Daoy (cell line): ENCODE measurements around the gene NDUFV1. TPM values are rescaled to one million over a fixed set of nuclear protein-coding genes. Genes with fewer than 3 reads are reported as not detected.
"Not testable (repeated sequence)": the region's sequence is repeated elsewhere in the genome, so short reads cannot be mapped to it uniquely, and the experiment has no call there.

Experiments used
- DNase-seq: peaks from one replicate; pipeline ENCODE4 v3.0.0-alpha.2; 2015; ENCODE audit warnings: low read depth
- total RNA-seq: library from RNA; depleted of rRNA; stranded (reverse); fragments of >200 nt; shearing (Covaris generic); gene quantifications from 2 replicates; pipeline ENCODE4 v1.2.3, GENCODE V29; 2014

NDUFV1 gene
- total RNA-seq, 1 experiment from 2014 or later, result 229 TPM

DNA sequence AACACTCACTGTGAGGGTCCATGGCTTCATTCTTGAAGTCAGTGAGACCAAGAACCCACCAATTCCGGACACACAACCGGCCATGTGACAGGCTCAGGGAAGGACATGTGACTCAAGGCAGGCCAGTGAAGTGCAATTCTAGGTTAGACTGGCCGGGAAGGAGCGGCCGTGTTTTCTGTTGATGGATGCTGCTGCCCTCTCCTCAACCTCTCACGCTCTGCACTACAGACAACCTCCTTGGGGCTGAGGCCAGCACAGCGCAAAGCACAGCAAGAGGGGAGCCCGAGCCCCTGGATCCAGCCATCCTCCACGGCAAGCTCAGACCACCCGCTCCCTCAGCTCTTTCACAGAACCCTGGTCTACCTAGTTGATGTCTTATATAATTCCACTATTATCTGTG, 20.2 kb downstream of the NDUFV1 start:
- no peak for DNase-seq

DNA sequence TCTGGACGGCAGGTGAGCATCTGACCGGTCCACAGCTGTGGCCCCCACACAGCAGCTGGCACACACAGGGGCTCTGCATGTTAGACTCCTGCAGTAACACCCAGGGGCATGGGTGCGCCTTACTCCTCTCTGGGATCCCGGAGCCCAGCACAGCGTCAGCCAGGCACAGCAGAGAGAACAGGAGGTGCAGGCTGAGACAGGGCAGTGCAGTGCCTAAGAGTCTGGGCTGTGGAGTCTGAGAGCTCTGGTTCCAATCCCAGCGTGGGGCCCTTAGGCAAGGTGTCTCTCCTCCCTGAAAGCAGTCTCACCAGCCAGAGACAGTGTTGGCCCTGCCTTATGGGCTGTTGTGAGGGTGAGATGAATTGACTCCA, 20.7 kb downstream of the NDUFV1 start:
- no peak for DNase-seq

DNA sequence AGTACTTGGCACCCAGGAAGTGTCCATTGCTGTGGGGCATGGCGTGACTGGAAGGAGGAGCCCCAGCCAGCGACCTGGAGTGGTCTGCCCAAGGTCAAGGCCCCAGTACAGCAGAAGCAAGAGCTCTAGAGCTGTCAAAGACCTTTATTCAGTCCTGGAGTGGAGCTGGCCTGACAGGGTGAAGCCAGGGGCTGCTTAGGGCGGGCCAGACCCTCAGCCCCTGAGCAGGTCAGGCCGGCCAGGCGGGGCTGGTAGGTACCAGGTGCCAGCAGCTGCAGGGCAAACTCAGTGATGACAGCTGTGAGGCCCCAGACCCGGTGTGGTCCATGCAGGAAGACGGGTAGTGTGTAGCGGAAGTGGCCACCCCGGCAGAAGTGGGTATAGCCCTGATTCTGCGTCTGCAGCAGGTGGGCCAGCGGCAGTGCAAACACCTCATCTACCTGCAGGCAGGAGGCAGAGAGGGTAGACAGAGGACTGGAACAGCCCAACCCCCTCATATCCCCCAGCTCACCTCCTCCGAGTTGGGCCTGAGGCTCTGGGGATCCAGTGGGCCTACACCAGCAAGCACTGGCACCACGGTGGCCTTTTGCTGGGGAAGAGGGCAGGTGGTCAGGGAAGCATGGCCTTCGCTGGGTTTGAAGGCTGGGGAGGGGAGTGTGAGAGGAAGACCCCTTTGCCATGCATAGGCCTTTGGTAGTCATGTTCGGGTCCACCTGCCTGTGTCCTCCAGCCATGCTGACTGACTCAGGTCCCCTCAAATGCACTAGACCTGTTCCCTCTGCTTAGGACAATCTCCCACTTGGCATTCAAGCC, 21.3 kb downstream of the NDUFV1 start:
- DNase-seq, result no peak

DNA sequence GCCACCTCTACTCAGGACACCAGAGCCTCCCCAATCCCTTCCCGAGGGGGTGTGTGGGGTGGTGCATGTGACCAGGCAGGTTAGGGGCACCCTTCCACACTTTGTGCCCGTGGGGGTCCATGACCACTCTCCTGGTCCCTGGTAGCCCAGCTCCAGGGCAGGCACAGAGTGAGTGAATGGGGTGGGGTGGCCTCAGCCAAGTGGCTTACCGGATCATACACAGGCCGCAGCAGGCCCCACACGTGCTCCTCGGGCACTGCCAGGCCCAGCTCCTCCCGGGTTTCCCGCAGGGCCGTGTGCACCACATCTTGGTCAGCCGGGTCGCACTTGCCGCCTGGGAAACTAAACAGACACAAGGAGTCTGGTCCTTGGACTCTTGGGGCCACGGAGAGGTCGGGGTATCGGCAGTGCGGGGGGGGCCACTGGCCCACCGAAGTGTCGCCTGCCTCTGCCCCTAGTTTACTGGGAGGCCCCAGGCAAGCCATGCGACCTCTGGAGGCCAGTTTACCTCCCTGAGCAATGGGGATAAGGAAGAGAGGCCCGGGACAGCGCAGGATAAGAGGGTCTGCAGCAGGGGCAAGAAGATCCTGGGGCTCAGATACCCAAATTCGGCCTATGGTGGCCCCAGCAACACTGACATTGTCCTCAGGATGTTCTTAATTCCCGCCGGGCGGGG, 22.1 kb downstream of the NDUFV1 start:
- DNase-seq, result no peak

DNA sequence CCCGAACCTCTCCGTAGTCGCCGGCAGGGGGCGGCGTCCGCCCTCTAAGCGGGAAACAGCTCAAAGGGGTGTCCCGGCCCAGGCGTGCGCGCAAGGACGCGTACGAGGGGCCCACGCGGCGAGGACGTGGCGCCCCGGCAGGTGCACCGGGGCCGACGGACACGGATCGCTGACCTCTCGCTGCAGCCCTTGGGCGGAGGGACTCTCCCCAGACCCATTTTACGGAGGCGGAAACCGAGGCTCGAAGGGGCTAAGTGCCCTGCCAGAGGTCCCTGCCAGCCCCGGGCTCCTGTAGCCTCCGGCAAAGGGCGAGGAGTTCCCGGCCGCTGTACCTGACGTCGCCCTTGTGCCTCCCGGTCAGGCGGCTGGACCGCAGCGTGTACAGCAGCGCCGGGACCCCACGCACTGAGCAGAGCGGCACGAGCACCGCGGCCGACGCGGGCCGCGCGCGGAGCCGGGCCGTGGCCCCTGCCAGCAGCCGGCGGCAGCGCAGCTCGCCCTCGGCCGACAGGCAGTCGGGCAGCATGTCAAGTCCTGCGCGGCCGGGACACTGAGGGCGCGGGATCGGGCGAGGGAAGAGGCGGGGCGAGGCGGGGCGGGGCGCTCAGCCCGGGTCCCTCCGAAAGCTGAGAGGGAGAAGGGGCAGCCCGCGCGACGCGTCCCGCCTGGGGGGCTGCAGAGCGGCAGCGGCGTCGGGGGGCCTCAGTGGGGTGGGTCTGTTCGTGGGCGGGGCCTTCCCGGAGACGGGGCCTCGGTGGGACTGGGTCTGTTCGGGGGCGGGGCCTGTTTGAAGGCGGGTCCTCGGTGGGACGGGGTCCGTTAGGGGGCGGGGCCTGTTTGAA, 22.9 kb downstream of the NDUFV1 start, which contains the start of gene NUDT8:
TSS of gene NUDT8 (minus strand) at position 552 of the 842 bp plus-strand sequence. CDS start at position 526, 26 bp downstream.
- peak; percentile 83 for DNase-seq

DNA sequence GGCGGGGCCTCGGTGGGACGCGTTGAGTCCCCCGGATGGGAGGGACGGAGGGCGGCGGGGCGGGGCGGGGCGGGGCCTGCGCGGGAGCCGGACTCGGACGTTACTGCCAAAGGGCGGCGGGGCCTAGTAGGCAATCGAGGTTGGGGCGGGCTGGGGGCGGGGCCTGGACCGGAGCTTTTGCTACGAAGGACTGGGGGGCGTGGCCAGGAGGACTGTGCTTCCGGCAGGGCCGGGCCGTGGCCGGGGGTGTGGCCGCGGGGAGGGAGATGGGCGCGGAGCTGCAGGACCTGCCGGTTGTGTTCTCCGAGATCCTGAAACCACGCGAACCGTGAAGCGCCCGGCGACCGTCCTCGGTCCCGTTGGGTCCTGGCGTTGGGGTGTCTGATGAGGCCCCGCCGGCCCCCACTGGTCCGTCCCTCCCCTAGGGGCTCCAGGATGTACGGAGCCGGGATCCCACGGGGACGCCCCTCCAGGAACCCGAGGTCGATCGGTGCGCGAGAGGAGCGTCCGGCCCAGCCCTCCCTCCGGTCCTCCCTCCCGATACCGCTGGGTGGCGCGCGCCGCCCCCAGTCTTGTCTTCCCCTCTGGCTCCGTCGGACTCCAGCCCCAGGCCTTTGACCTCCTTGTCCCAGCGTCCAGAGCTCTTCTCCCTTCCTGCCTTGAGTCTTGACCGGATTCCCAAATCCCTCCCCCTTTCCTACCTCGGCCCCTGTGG, 23.6 kb downstream of the NDUFV1 start:
- DNase-seq, result peak; percentile 97

DNA sequence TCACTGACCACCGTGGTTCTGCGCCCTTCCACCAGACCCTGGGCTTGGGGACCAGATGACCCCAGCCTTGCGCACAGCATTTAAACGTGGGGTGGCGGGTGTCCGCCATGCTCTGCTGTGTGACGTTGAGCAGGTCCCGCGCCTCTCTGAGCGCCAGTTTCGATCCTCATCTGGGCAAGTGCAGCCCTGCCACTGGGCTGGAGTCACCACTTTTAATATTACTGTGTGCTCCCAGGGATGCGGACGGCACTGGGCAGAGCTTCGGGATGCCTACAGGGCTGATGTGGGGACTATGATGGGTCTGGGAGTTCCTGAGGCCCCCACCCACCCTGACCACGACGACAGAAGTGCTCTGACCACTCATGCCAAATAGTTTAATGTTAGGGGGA, 24.2 kb downstream of the NDUFV1 start:
- DNase-seq, result no peak

DNA sequence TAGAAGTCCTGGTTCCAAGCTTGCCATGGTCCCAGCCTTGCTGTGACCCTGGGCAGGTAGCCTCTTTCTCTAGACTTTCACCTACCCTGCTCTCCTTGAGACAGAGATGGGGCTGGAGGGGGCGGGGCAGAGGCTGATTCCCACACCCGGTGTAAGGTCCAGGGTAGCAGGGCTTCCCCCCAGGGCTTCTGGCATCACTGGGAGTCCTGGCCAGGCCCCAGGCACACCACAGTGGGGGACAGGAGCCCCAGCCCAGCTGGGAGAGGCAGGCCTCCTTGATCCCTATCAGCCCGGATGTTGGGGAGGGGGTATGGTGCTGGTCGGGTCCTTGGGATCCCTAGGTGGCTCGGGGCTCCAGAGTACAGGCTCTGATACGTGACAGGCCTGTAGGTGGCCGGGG, 24.7 kb downstream of the NDUFV1 start:
- no peak for DNase-seq

DNA sequence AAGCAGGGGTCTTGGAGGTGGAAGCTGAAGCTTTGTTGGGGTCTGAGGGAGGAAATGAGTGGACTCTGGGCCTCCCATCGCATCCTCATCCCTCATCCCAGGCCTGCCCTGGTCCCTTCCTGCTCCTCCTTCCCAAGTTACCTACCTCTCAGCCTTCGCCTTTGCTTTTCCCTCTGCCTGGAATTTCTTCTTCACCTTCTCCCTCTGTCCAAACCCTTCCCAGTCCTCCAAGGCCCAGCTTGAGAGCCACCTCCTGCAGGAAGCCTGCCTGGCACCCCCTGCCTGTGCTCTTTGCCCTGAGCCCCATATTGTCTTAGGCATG, 25.1 kb downstream of the NDUFV1 start:
- DNase-seq, result no peak

DNA sequence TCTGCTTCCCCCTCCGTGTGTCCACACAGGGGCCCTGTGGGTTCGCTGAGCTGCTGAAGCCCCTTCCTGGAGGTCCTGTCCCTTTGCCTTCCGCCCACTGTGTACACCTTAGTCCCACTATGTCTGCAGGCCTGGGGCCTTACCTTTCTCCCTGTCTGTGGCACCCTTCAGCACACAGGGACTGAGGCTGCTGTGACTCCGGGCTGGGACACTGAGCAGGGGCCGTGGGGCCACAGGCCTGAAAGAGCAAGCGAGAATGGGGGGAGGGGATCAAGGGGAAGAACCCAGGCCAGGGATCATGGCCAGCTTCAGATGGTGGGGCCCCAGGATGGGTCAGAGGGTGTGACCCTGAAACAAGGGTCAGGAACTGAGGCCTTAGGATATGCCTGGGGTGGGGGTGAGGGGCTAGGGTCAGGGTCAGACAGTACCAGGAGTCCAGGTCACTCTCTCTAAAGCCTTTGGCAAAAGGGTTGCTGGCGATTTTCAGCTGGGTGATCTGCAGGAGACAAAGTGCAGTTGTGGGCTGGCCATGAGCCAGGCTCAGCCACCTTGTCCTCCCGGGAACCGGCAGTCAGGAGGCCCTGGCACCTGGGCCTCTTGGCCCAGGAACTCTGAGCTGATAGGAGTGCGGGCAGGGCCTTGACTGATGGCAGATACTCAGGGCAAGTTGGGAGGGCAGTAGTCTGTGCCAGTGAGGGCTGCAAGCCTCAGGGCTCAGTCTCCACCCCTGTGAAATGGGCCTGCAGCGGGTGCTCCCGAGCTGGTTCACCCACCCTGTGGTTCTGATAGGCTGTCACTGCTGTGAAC, 25.6 kb downstream of the NDUFV1 start:
- no peak for DNase-seq

DNA sequence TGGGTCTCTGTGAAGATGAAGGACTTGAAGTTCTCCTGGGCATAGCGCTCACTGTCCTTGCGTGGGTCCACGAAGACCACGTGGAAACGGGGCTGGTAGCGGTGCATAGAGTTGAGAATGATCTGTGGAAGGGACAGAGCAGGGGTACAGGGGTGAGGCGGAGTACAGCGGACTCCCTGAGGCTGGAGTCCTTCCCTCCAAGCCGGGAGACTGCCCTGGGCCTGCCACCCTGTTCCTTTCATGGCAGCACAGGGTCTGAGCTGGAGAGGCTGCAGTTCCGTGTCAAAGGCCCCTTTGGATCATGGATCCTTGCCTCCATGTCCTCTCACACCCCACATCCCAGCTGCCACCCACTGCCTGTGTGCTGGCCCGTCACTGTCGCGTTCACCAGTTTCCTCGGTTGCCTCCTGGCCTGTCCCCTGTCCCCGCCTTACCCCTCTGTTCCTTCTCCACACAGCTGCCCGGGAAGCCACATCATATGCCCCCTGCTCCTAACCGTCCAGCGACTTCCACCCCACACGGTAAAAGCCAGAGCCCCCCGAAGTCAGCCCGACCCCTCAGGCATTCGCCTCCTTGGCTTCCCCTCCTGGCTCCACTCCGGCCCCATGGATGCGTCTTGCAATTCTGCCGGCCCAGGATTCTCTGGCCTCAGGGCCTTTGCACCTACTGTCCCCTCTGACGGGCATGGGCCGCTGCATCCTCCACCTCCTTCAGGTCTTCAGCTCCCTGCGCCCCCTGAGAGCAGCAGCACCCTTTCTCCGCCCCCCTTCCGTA, 26.4 kb downstream of the NDUFV1 start:
- DNase-seq, result no peak

DNA sequence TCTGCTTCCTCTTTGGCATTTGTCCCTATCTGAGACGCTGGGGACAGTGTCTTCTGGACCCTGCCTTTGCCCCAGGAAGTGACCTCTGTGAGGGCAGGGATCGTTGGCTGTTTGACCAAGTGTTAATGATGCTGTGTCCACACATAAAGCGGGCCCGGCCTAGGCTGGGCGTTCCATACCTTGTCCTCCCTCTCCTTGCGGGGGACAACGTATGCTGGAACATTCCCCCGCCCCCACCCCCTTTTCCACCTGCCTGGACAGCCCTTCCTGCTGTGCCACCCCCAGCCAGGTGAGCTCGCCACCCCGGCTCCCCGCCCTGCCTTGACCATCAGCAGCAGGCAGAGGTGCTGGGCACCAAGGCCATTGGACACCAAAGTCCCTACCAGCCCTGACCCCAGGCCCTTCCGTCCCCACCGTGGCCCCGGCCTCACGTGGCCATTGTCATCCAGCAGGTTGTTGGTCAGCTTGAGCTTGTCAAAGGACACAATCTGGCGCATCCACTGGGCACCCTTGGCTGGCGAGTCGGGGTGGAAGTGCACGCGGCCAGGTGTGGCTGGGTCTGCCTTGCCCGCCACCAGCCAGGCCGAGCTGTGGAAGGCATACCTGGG, 27.1 kb downstream of the NDUFV1 start:
- no peak for DNase-seq

DNA sequence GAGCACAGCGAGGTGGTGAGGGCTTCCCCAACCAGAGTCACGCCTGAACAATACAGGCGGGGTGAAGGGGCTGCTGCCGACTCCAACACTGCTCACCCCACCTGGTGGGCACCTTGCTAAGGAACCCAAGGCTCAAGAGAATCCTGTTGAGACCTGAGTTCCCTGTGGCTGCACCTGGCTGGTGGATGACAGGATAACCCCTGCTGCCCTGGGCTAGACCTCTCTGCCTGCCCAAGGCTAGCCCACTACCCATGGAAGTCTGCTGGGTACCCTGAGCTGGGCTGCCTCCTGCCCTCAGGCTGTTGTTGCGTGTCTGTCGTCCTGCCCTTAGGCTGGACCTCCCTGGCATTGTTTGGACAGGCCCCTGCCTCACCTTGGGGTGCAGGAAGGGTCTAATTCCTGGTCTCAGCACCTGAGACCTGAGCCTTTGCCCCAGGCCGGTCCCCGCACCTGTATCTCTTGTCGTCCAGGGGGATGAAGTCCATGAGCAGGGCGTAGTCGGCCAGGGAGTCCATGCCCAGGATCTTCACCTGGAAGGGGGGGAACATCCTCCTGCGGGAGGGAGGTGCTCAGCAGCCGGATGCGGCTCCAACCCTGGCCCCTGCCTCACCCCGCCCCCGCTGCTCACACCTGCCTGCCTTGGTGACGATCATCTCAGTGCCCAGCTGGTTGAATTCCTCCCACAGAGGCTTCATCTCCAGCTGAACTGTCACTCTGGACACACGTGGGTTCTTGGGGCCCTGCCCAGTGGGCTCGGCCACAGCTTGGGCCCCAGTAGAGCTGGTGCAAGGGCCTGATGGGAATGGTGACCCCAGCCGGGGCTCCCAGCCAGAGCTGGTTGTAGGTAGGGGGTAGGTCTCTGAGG, 27.9 kb downstream of the NDUFV1 start:
- no peak for DNase-seq

DNA sequence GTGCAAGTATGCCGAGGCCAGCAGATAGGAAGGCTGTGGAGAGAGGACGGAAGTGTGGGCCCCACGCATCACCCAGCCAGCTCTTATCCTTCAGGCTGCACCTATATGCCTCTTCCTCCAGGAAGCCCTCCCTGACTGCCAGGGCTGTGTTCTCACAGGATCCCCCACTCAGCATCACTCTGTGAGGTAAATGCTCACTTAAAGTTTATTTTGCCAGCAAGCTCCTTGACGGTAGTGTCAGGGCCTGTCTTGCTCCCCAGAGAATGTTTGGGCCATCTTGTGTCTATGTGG, 28.4 kb downstream of the NDUFV1 start:
- DNase-seq, result no peak

DNA sequence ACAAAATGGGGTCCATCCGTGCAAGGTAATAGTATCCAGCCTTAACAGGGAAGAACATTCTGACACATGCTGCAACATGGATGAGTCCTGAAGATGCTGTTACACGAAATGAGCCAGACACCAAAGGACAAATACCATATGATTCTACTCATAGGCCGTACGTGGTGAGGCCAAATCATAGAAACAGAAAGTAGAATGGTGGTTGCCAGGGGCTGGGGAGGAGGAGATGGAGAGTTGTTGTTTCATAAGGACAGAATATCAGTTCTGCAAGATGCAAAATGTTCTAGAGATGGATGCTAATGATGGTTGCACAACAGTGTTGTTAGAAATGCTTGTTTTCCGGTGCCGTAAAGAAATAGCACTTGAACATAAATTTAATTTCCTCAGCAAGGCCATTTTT, 30.2 kb downstream of the NDUFV1 start:
- no peak for DNase-seq

DNA sequence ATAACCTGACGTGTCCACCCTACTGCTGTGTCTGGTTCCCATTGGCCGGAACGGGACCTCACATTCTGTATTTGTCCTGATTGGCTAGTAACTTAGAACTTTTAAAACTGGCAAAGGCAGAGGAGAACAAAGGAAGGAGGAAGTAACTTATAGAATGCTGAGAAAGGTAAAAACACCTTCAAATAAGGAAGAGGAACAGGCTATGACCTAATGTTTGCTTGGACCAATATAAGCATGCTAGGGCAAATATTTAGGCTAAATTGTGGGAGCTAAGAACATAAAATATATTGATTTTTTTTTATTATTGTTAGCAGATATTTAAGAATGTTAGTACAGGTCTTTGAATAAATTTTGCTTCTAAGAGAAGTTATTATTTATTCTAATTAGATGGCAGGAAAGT, 30.7 kb downstream of the NDUFV1 start:
- DNase-seq, result not testable (repeated sequence)

DNA sequence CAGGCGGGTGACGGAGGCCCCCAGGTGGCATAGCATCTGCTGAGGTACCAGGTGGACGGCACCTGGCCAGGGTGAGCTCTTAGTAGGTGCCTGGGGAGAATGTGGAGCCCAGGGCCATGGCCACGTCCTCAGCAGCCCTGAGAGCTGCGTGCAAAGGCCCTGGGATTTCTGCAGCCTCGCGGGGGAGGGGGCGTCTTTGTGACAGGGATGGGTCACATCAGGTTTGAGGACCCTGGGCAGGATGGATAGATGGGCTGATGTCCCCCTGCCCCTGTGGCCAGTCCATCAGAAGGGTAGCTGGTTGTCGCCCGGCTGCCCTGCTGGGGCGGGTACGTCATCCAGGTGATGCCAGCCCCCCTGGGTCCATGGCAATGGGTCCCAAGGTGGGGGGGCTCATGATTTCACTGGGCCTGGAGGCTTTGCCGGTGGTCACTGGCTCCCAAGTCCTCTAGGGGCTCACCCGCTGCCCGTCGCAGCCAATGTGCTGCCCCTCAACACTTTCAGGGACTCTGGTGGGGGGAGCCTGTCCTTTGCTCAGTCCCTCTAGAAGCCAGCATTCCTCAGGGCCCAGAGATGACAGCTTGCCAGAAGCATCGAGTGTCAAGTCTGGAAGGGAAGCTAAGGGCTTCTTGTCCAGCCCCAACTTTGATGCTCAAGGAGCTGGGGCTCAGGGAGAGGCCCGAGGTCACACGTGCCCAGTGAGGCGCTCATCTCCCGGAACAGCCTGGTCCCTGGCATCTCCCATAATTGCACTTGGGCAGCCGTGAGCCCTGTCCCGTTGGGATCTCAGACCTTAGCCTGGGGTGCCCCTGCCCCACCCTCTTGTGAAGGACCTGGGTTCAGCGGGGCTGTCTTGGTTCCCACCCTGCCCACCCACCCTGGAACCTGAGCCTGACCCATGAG, 32.0 kb downstream of the NDUFV1 start:
- DNase-seq, result no peak

DNA sequence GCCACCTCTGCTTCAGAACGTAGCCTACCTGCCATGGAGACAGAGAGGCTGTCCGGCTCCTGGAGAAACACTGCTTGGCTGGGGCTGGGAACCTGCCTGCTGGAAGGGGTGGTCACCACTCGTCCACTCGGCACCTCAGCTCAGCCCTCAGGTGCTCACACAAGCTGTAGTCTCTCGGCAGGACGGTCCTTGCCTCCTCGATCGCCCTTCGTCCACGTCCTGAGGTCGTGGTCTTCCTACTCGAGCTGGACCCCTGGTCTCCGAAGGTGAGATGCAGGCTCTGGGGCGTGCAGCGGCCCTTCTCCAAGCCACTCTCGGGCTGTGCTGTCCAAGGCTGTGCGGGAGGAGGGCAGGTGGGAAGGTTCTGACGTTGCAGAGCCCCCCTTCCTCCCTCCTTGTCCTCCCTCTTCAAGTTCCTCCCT, 32.7 kb downstream of the NDUFV1 start, which contains the start of gene TBX10:
TSS of gene TBX10 (minus strand) at position 326 of the 422 bp plus-strand sequence. CDS start at position 35, 291 bp downstream.
- DNase-seq, result no peak
